Measurements from ENCODE around the gene AMY2A.
"Not testable (repeated sequence)": the region's sequence is repeated elsewhere in the genome, so short reads cannot be mapped to it uniquely, and the experiment has no call there.

AMY2A gene

GRCh38 chr1:103616994-103617477 lies at the start of gene AMY2A:
Gene AMY2A (plus strand): TSS chr1:103617427. CDS start chr1:103617441, 14 bp downstream.
- not testable (repeated sequence) for DNase-seq (ENCODE audit: low read depth in 2 of 2)

GRCh38 chr1:103569493-103569892 lies 47.7 kb upstream of the AMY2A start:
- DNase-seq (ENCODE audit: low read depth in 2 of 2), result no peak

- not testable (repeated sequence) for DNase-seq (ENCODE audit: low read depth in 2 of 2)
These were observed 45.9 kb upstream of the AMY2A start, which contains the start of gene AMY2B for GRCh38 chr1:103571289-103571688. Gene AMY2B (plus strand): TSS chr1:103571589. CDS start chr1:103571603, 14 bp downstream.

GRCh38 chr1:103576065-103576464 lies 41.2 kb upstream of the AMY2A start:
- no peak for DNase-seq (ENCODE audit: low read depth in 2 of 2)

GRCh38 chr1:103576784-103577183 lies 40.4 kb upstream of the AMY2A start:
- not testable (repeated sequence) for DNase-seq (ENCODE audit: low read depth in 2 of 2)

- DNase-seq (ENCODE audit: low read depth in 2 of 2), result no peak
These were observed 34.8 kb upstream of the AMY2A start for GRCh38 chr1:103582464-103582863.

- DNase-seq (ENCODE audit: low read depth in 2 of 2), result no peak
These were observed 33.3 kb upstream of the AMY2A start for GRCh38 chr1:103583887-103584286.

- DNase-seq (ENCODE audit: low read depth in 2 of 2), result no peak
These were observed 32.7 kb upstream of the AMY2A start for GRCh38 chr1:103584537-103584936.

- DNase-seq (ENCODE audit: low read depth in 2 of 2), result not testable (repeated sequence)
These were observed 14.5 kb upstream of the AMY2A start for GRCh38 chr1:103602740-103603139.

- DNase-seq (ENCODE audit: low read depth in 2 of 2), result no peak
These were observed 865 bp upstream of the AMY2A start for GRCh38 chr1:103616362-103616761.

- DNase-seq (ENCODE audit: low read depth in 2 of 2), result not testable (repeated sequence)
These were observed 10.2 kb downstream of the AMY2A start for GRCh38 chr1:103627436-103627835.

- not testable (repeated sequence) for DNase-seq (ENCODE audit: low read depth in 2 of 2)
These were observed 24.0 kb downstream of the AMY2A start for GRCh38 chr1:103641194-103641593.

GRCh38 chr1:103643908-103644307 lies 26.7 kb downstream of the AMY2A start:
- DNase-seq (ENCODE audit: low read depth in 2 of 2), result not testable (repeated sequence)

GRCh38 chr1:103650305-103650704 lies 33.1 kb downstream of the AMY2A start:
- DNase-seq (ENCODE audit: low read depth in 2 of 2), result not testable (repeated sequence)

- not testable (repeated sequence) for DNase-seq (ENCODE audit: low read depth in 2 of 2)
These were observed 33.7 kb downstream of the AMY2A start for GRCh38 chr1:103650889-103651288.

- DNase-seq (ENCODE audit: low read depth in 2 of 2), result not testable (repeated sequence)
These were observed 36.9 kb downstream of the AMY2A start for GRCh38 chr1:103654133-103654532.

GRCh38 chr1:103655460-103655859 lies 38.2 kb downstream of the AMY2A start, which contains the start of gene AMY1A:
Gene AMY1A (plus strand): TSS chr1:103655760. CDS start chr1:103656331, 571 bp downstream.
- not testable (repeated sequence) for DNase-seq (ENCODE audit: low read depth in 2 of 2)
